OCI-LY7 (cell line): ENCODE measurements around the gene ADAMTSL4. TPM values are rescaled to one million over a fixed set of nuclear protein-coding genes. Genes with fewer than 3 reads are reported as not detected.
A peak's percentile ranks its signal among the peaks of the same experiment; 100 is the strongest.

ENCODE experiments used
- BruUV-seq: library from RNA; stranded (reverse); fragments of 400-500 nt; replicated peaks from 2 replicates; lab custom pipeline; 2021; lab: Mats Ljungman, UMichigan
- CTCF ChIA-PET: fragments of 300-600 bp; sonication (Branson Sonifier 250); formaldehyde crosslinking; loops from one replicate; lab custom pipeline; 2022; ENCODE audit warnings: antibody characterized with exemption; ENCODE audit not compliant: unreplicated experiment; lab: Charles Lee
- POLR2A ChIA-PET: fragments of 300-600 bp; sonication (Branson Sonifier 250); formaldehyde crosslinking; loops from one replicate; lab custom pipeline; 2022; ENCODE audit warnings: antibody characterized with exemption; lab: Charles Lee
- DNase-seq: peaks from one replicate; pipeline ENCODE4 v3.0.0-alpha.2; 2015; ENCODE audit warnings: low spot score
- H2AFZ ChIP-seq: fragments of 200-600 bp; sonication (generic), shearing (Covaris generic); 2 replicates; pipeline ENCODE4 v1.6.1; 2014; ENCODE audit warnings: mild to moderate bottlenecking, antibody characterized with exemption, low read length, moderate library complexity
- H3K27ac ChIP-seq: fragments of 200-600 bp; sonication (generic); 2 replicates; pipeline ENCODE4 v1.5.1; 2014; ENCODE audit warnings: mixed run types, low read depth, mild to moderate bottlenecking, moderate library complexity, low read length, inconsistent platforms; ENCODE audit not compliant: poor library complexity, severe bottlenecking
- H3K36me3 ChIP-seq: fragments of 200-600 bp; sonication (generic); 2 replicates; pipeline ENCODE4 v1.6.1; 2014; ENCODE audit warnings: mild to moderate bottlenecking, antibody characterized with exemption, low read length, moderate library complexity, mixed read lengths; ENCODE audit not compliant: insufficient read depth
- H3K4me1 ChIP-seq: fragments of 200-600 bp; sonication (generic); 2 replicates; pipeline ENCODE4 v1.5.1; 2014; ENCODE audit warnings: mild to moderate bottlenecking, low read length; ENCODE audit not compliant: insufficient read depth, poor library complexity, severe bottlenecking
- H3K4me2 ChIP-seq: fragments of 200-600 bp; sonication (generic); 2 replicates; pipeline ENCODE4 v1.6.1; 2014; ENCODE audit warnings: mild to moderate bottlenecking, low read length
- H3K4me3 ChIP-seq: fragments of 200-600 bp; sonication (generic); 2 replicates; pipeline ENCODE4 v1.5.1; 2014; ENCODE audit warnings: mild to moderate bottlenecking, low read depth, low read length; ENCODE audit not compliant: poor library complexity, severe bottlenecking
- H3K79me2 ChIP-seq: fragments of 200-600 bp; sonication (generic); 2 replicates; pipeline ENCODE4 v1.6.1; 2016; ENCODE audit warnings: low read depth, mild to moderate bottlenecking, low read length, moderate library complexity, mixed read lengths; ENCODE audit not compliant: insufficient read depth
- H3K9me2 ChIP-seq: fragments of 200-600 bp; sonication (generic); 2 replicates; pipeline ENCODE4 v1.6.1; 2016; ENCODE audit warnings: mild to moderate bottlenecking, low read length, mixed read lengths; ENCODE audit not compliant: insufficient read depth
- H3K9me3 ChIP-seq: fragments of 200-600 bp; sonication (generic); 2 replicates; pipeline ENCODE4 v1.6.1; 2014; ENCODE audit warnings: mild to moderate bottlenecking, mixed run types, low read length, mixed read lengths
- H4K20me1 ChIP-seq: fragments of 200-600 bp; sonication (generic); 2 replicates; pipeline ENCODE4 v1.6.1; 2014; ENCODE audit warnings: mild to moderate bottlenecking, antibody characterized with exemption, low read length, moderate library complexity, mixed read lengths; ENCODE audit not compliant: insufficient read depth
- CTCF ChIP-seq: fragments of 200-600 bp; sonication (generic); conservative IDR thresholded peaks from 2 replicates; pipeline ENCODE4 v1.5.1; 2014; ENCODE audit warnings: mild to moderate bottlenecking, antibody characterized with exemption, low read length, moderate library complexity, mixed read lengths
- EZH2phosphoT487 ChIP-seq: fragments of 200-600 bp; sonication (generic); IDR thresholded peaks from 2 replicates; pipeline ENCODE4 v1.6.1; 2018; ENCODE audit warnings: low read depth, borderline replicate concordance, mild to moderate bottlenecking, mixed run types, antibody characterized with exemption, low read length, moderate library complexity, mixed read lengths
- intact Hi-C: fragments of 100-400 bp; cut with micrococcal nuclease; formaldehyde crosslinking; loops from one replicate; pipeline ENCODE4 v1.10.0; 2022; ENCODE audit not compliant: unreplicated experiment
- total RNA-seq, 2 experiments: library from RNA; depleted of rRNA in 1 of 2; stranded (reverse); fragments of >200 nt in 1 of 2; shearing (Covaris generic) in 1 of 2; gene quantifications; 2 replicates each; pipeline ENCODE4 v1.2.3, GENCODE V29; 2014 to 2022

ADAMTSL4 gene
- total RNA-seq, 2 experiments from 2014 or later = not detected

DNA sequence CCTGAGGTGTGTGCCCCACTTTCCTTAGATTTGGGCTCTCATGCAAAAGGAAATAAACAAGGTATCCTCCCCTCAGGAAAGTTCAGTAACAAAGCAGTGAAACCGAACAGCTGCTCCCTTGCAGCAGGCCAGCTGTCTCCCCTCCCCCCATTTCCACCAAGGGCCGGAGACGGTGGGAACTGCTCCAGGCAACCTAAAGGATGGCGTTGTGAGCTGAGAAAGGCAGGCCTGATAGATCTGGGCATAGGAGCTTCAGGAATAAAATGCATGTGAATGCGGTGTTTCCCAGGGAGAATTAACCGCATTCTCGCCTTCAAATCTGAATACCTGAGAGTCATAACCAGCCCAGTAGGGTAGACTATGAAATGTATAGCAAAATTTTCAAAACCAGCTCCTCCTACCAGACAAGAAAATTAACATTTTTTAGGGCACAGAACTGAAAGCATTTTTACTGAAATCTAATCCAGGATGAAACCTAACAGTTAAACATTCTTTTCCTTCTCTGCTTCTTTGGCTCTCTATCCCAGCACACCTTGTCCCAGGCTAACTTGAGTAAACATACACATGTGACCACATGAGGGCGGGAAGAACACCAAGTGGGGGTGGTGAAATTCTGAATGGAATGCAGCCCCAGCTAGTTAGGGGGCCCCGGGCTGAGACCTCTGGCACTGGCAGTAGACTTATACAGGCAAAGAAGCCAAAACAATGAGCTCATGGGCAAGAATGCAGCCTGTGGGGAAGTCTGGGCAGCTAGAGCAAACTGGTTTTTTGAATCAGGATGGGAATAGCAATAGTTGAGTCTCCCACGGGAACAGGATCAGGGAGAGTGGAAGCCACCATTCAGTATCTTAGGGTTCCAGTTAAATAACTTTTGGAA lies 18.7 kb downstream of the ADAMTSL4 start:
- no peaks in the 10 kb centered on the region for H4K20me1 ChIP-seq
- intact Hi-C loops = loop anchor here (10.0 kb wide), 1 partner anchor 203 kb away; the partner anchor contains the start of gene RPRD2
- H3K4me1 ChIP-seq = peaks cover 94% of the 10 kb centered on the region
- CTCF ChIA-PET = interaction anchor here (0.5 to 1.7 kb wide), 3 partner anchors 11 to 759 kb away, joined by 4 to 7 read pairs (median 6); partner anchors contain the start of genes ENSA and MCL1
- H3K9me3 ChIP-seq = no peaks in the 10 kb centered on the region
- H3K27ac ChIP-seq = peak overlapping the region; percentile 99
- POLR2A ChIA-PET = interaction anchor here (1.1 to 10.5 kb wide), 3 partner anchors 8 to 59 kb away, joined by 3 to 260 read pairs (median 5); partner anchors contain the start of gene MCL1
- peak overlapping the region; percentile 57 for H3K4me3 ChIP-seq
- H2AFZ ChIP-seq = no peak overlapping the region; the same call in 1 of the 2 replicates
- BruUV-seq = no TSS peak
- TF ChIP-seq CTCF (no peak; the same call in 1 of the 2 replicates), EZH2phosphoT487 (no peak)
- H3K9me2 ChIP-seq = no peaks in the 10 kb centered on the region
- peak overlapping the region; percentile 78 for H3K4me2 ChIP-seq
- DNase-seq = peak; percentile 78
- peaks cover 62% of the 10 kb centered on the region for H3K79me2 ChIP-seq
- H3K36me3 ChIP-seq = peaks cover 34% of the 10 kb centered on the region

- no peak for TF ChIP-seq CTCF
- TF ChIP-seq EZH2phosphoT487 = no peak
- POLR2A ChIA-PET = interaction anchor here (1.6 to 10.5 kb wide), 2 partner anchors 8 to 59 kb away, joined by 5 to 260 read pairs; partner anchors contain the start of gene MCL1
- H3K36me3 ChIP-seq = peaks cover 41% of the 10 kb centered on the region
- H3K9me3 ChIP-seq = no peaks in the 10 kb centered on the region
- peak overlapping the region; percentile 99 for H3K27ac ChIP-seq
- peaks cover 94% of the 10 kb centered on the region for H3K4me1 ChIP-seq
- H3K9me2 ChIP-seq = no peaks in the 10 kb centered on the region
- H3K79me2 ChIP-seq = peaks cover 68% of the 10 kb centered on the region
- no TSS peak for BruUV-seq
- peak overlapping the region; percentile 57 for H3K4me3 ChIP-seq
- peak; percentile 52 for DNase-seq
- CTCF ChIA-PET = interaction anchor here (1.1 to 1.7 kb wide), 2 partner anchors 11 to 61 kb away, joined by 6 to 7 read pairs; partner anchors contain the start of genes ENSA and MCL1
- no peaks in the 10 kb centered on the region for H4K20me1 ChIP-seq
- no peak overlapping the region for H2AFZ ChIP-seq
- intact Hi-C loops = loop anchor here (10.0 kb wide), 1 partner anchor 204 kb away; the partner anchor contains the start of gene RPRD2
- H3K4me2 ChIP-seq = peak overlapping the region; percentile 78
Observed at GRCh38 chr1:150568594-150568966, 19.4 kb downstream of the ADAMTSL4 start.
